Measurements from ENCODE around the gene ZCCHC14. TPM values are rescaled to one million over a fixed set of nuclear protein-coding genes. Genes with fewer than 3 reads are reported as not detected.
A peak's percentile ranks its signal among the peaks of the same experiment; 100 is the strongest.

Gene ZCCHC14
- total RNA-seq, 2 donors from 2014 or later, result 33.0 to 45.6 TPM

DNA sequence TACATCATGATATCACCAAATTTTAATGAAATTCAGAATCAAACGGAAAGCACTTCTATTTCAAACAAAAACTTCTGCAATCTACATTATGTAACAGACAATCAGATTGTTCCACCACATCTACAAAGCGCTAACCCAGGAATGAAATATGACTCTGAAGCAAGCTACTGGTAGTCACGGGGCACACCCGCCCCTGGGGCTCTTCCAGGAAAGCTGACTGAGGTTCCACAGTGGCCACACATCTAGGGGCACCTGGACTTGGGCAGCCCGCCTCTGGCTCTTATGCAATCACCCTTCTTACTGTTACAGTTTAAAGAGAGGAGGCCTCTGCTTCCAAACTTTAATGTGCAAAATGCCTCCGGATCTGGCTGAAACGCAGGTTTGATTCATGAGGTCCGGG is 27.5 kb downstream of the ZCCHC14 start:
- Histone ChIP-seq H3K9me3 (no peaks in the 10 kb centered on the region), H3K27ac (peak overlapping the region; percentile 96 to 97), H3K36me3 (no peaks in the 10 kb centered on the region), H3K27me3 (replicated peaks; ENCODE audit: insufficient read depth) (no peaks in the 10 kb centered on the region), H3K4me1 (ENCODE audit: control insufficient read depth in 1 of 2, low read depth in 2 of 2) (peaks cover 51 to 74% of the 10 kb centered on the region in 2 donors), H3K4me3 (peak overlapping the region; percentile 65)
- DNase-seq (ENCODE audit: low spot score) (peak; percentile 53), ATAC-seq (ENCODE audit: insufficient number of reproducible peaks, low FRiP score, low read depth) (peak; percentile 13)
- TF ChIP-seq CTCF (IDR thresholded peaks at IDR 0.05), result no peak

- Histone ChIP-seq H3K36me3 (peaks cover 1% of the 10 kb centered on the region), H3K9me3 (no peaks in the 10 kb centered on the region), H3K27me3 (replicated peaks; ENCODE audit: insufficient read depth) (no peaks in the 10 kb centered on the region), H3K4me1 (ENCODE audit: control insufficient read depth in 1 of 2, low read depth in 2 of 2) (peaks cover 51 to 70% of the 10 kb centered on the region in 2 donors), H3K27ac (peak overlapping the region; percentile 96 to 97), H3K4me3 (peak overlapping the region; percentile 65)
- TF ChIP-seq CTCF (IDR thresholded peaks at IDR 0.05), result no peak
- DNase-seq (ENCODE audit: low spot score), result peak; percentile 79
- ATAC-seq (ENCODE audit: insufficient number of reproducible peaks, low FRiP score, low read depth), result peak; percentile 85
These were observed 28.0 kb downstream of the ZCCHC14 start for GRCh38 chr16:87464691-87465300.

GRCh38 chr16:87463722-87464690 is 28.8 kb downstream of the ZCCHC14 start:
- no peak for TF ChIP-seq CTCF (IDR thresholded peaks at IDR 0.05)
- Histone ChIP-seq H3K27ac (peak overlapping the region; percentile 96 to 97), H3K4me1 (ENCODE audit: control insufficient read depth in 1 of 2, low read depth in 2 of 2) (peaks cover 51 to 65% of the 10 kb centered on the region in 2 donors), H3K4me3 (peak overlapping the region; percentile 65), H3K36me3 (peaks cover 8% of the 10 kb centered on the region), H3K27me3 (replicated peaks; ENCODE audit: insufficient read depth) (no peaks in the 10 kb centered on the region), H3K9me3 (no peaks in the 10 kb centered on the region)
- peak; percentile 40 for ATAC-seq (ENCODE audit: insufficient number of reproducible peaks, low FRiP score, low read depth)
- no peak for DNase-seq (ENCODE audit: low spot score)

DNA sequence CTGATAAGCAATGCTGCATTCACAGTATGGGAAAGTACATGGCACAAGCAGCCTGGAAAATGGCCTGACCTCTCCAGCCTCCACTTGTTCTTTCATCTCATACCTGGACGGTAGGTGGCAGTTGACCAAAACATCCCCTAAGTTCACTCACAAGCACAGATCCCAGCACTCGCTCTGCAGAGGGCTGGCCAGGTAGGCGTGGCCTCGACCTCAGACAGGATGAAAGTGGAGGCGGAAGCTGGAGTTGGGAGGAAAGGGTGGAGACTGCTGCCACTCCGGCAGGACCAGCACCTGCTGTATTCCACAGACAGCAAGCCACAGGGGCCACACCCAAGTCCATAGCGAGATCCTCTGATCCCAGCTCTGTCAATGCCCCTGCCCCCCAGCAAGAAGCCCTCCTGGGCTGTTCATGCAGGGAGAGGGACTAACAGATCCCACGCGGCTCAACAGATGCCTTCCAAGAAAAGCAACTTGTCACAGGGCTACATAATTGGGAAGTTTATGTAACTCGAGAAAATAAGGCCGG is 31.3 kb downstream of the ZCCHC14 start:
- H3K27me3 ChIP-seq (replicated peaks; ENCODE audit: insufficient read depth), result no peaks in the 10 kb centered on the region
- no peaks in the 10 kb centered on the region for H3K9me3 ChIP-seq
- peak; percentile 23 for DNase-seq (ENCODE audit: low spot score)
- ATAC-seq (ENCODE audit: insufficient number of reproducible peaks, low FRiP score, low read depth), result no peak
- H3K4me3 ChIP-seq, result peak overlapping the region; percentile 60
- peak overlapping the region; percentile 96 to 97 for H3K27ac ChIP-seq
- peaks cover 17% of the 10 kb centered on the region for H3K36me3 ChIP-seq
- H3K4me1 ChIP-seq (ENCODE audit: control insufficient read depth in 1 of 2, low read depth in 2 of 2), result peaks cover 48 to 61% of the 10 kb centered on the region in 2 donors
- no peak for TF ChIP-seq CTCF (IDR thresholded peaks at IDR 0.05)

DNA sequence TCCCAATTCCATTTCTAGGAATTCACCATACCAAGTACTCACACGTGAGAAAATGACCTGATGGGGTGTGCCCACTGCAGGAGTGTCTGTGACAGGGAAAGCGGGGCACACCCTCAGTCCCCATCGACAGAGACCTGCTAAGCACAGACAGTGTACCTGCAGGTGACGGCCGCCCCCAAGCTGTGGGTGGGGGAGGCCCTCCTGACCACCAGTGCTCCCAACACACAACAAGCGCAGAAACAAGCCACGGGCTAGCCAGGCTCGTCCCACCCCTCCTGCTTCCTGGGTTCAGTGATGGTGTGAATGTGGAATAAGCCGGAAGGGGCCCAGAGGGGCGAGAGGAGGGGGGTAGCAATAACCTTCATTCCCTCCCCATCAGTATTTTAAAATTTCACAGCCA is 31.9 kb downstream of the ZCCHC14 start:
- Histone ChIP-seq H3K4me3 (no peak overlapping the region), H3K36me3 (peaks cover 17% of the 10 kb centered on the region), H3K27me3 (replicated peaks; ENCODE audit: insufficient read depth) (no peaks in the 10 kb centered on the region), H3K4me1 (ENCODE audit: control insufficient read depth in 1 of 2, low read depth in 2 of 2) (peaks cover 42 to 55% of the 10 kb centered on the region in 2 donors), H3K9me3 (no peaks in the 10 kb centered on the region), H3K27ac (peak overlapping the region; percentile 5 to 97)
- ATAC-seq (ENCODE audit: insufficient number of reproducible peaks, low FRiP score, low read depth) (no peak), DNase-seq (ENCODE audit: low spot score) (no peak)
- no peak for TF ChIP-seq CTCF (IDR thresholded peaks at IDR 0.05)
